ENCODE results near the gene TMEM45B. TPM values are rescaled to one million over a fixed set of nuclear protein-coding genes. Genes with fewer than 3 reads are reported as not detected.

Gene TMEM45B
- total and polyA plus RNA-seq, 2 of the 13 experiments (the other 11 are each of a cell fraction or from before 2014, with no cell fraction given), result 29.1 to 181 TPM

- H3K9me3 ChIP-seq (ENCODE audit: low read length), result no peaks in the 10 kb centered on the region
- TF ChIP-seq ZNF281 (CRISPR knock-in tag; IDR thresholded peaks at IDR 0.05; ENCODE audit: borderline replicate concordance) (0 out of 2 replicates have a peak, but pooled peaks have one; percentile 12), PRDM10 (CRISPR knock-in tag; IDR thresholded peaks at IDR 0.05; ENCODE audit: low read depth) (peak; percentile 63; the same call in 1 of the 2 replicates), ZFP36 (IDR thresholded peaks at IDR 0.05; ENCODE audit: borderline replicate concordance, low read depth, low read length, partially characterized antibody) (no peak), ZNF3 (CRISPR knock-in tag; IDR thresholded peaks at IDR 0.05) (no peak), FOXA3 (CRISPR knock-in tag; IDR thresholded peaks at IDR 0.05) (no peak), ZBTB42 (CRISPR knock-in tag; IDR thresholded peaks at IDR 0.05) (no peak), HNF4A (CRISPR knock-in tag; IDR thresholded peaks at IDR 0.05) (peak; percentile 43; the same call in 1 of the 2 replicates), ZBTB7B (CRISPR knock-in tag; IDR thresholded peaks at IDR 0.05) (peak; percentile 55; the same call in 1 of the 2 replicates), HNF4G (IDR thresholded peaks at IDR 0.05; ENCODE audit: borderline replicate concordance, low read depth, low read length) (0 out of 2 replicates have a peak, but pooled peaks have one; percentile 27), HNF4G (CRISPR knock-in tag; IDR thresholded peaks at IDR 0.05; ENCODE audit: borderline replicate concordance, low read depth) (no peak)
- DNase-seq (ENCODE audit: low spot score) (peak; percentile 60), ATAC-seq (peak; percentile 86), FAIRE-seq (no peak)
- in situ Hi-C loops (cut with HindIII; ENCODE audit: extremely low pct_ligation_motif_present, low pct_unique_long_range_greater_than_20kb) (loop anchor here (25.0 kb wide), 1 partner anchor 358 kb away; no protein-coding TSS in a partner anchor), intact Hi-C loops (cut with micrococcal nuclease; ENCODE audit: unreplicated experiment) (no loop called here)
- H4K20me1 ChIP-seq (ENCODE audit: insufficient read depth, low read length), result no peaks in the 10 kb centered on the region
- ChIA-PET POLR2A (interaction anchor here (0.7 to 0.8 kb wide), 3 partner anchors 11 to 367 kb away, joined by 3 read pairs; no protein-coding TSS in a partner anchor), CTCF (ENCODE audit: low intra/inter-chr PET ratio, low total read pairs) (no interaction called here)
- H3K27ac ChIP-seq (ENCODE audit: extremely low read length, insufficient read depth, low read length), result no peak overlapping the region
- H3K36me3 ChIP-seq (replicated peaks in 1 of 2; ENCODE audit: control insufficient read depth in 1 of 2, insufficient read depth in 2 of 2, low read length in 2 of 2), result no peaks in the 10 kb centered on the region
- WGBS (ENCODE audit: low lambda C conversion rate), result 0% methylated on average over 3 of the region's 3 CpGs
- H3K27me3 ChIP-seq (ENCODE audit: control insufficient read depth in 1 of 2, insufficient read depth in 2 of 2, low read length in 2 of 2), result no peaks in the 10 kb centered on the region
- H3K4me1 ChIP-seq (ENCODE audit: insufficient read depth, low read length), result peaks cover 34% of the 10 kb centered on the region
- H2AFZ ChIP-seq (ENCODE audit: low read length), result no peak overlapping the region
- peak overlapping the region; percentile 64 for H3K4me2 ChIP-seq (ENCODE audit: low read depth, low read length)
- H3K9ac ChIP-seq (ENCODE audit: insufficient read depth, low read depth, low read length), result peak overlapping the region; percentile 27; the same call in 1 of the 2 replicates
- peak overlapping the region in 1 of 3 experiments; percentile 46; a peak in 2 of 6 replicates for H3K4me3 ChIP-seq (replicated peaks in 1 of 3; ENCODE audit: insufficient read depth in 1 of 3, low read depth in 2 of 3, low read length in 3 of 3)
- no TSS peak for BruUV-seq (replicated peaks)
- H3K79me2 ChIP-seq (ENCODE audit: insufficient read depth, low read length), result no peaks in the 10 kb centered on the region
Observed at GRCh38 chr11:129779342-129779741, 36.3 kb upstream of the TMEM45B start.
